ENCODE results near the gene MICAL3. TPM values are rescaled to one million over a fixed set of nuclear protein-coding genes. Genes with fewer than 3 reads are reported as not detected.

The MICAL3 gene
- total and polyA plus RNA-seq, 2 of the 8 experiments (the other 6 are each of a cell fraction or from before 2014, with no cell fraction given) = 8.3 to 41.8 TPM

DNA sequence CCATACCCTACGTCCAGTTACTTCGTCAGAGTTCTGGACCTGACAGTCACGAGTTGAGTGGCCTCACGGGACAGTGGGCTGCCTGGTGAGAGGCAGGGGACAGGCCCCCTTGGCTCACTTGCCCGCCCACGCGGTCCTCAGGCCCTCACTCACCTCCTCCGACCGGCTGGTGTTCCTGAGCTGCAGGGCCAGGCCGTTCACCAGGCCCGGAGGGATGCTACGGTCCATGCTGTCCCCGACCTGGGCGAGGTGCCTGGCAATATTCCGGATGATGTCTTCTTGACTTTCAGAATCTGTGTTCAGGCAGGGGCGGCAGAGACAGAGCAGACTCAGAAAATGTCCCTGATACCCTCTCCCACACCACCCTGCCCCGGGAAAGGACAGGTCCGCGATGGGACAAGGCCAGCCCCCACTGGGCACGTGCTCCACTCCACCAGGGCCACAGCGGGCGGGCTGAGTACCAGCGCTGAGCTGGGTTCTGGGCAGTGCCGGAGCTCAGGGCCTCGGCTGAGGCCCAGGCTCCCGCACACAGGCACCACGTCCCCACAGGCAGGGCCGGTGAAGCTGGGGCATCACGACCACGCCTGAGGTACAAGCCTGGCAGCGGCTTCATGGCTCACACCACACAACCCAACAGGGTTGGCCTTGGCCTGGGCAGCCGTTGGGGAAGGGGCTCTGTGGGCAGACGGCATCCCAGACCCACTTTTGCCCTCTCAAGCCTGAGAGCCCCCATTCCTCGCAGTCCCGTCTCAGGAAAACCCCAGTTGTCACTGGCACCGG lies 285.0 kb downstream of the MICAL3 start:
- no peak overlapping the region for H3K9ac ChIP-seq (replicated peaks in 1 of 4; ENCODE audit: extremely low read depth in 1 of 4, low read depth in 3 of 4, low read length in 3 of 4)
- CTCF ChIA-PET (ENCODE audit: partially characterized antibody) = interaction anchor here (0.8 to 12.0 kb wide), 6 partner anchors 14 to 629 kb away, joined by 4 to 174 read pairs (median 42); no protein-coding TSS in a partner anchor
- no peak for TF ChIP-seq TBP (IDR thresholded peaks at IDR 0.05; ENCODE audit: low read depth, low read length)
- no peak for TF ChIP-seq CHD1 (IDR thresholded peaks at IDR 0.05; ENCODE audit: low read depth, low read length)
- no peak for TF ChIP-seq ZNF274 (IDR thresholded peaks at IDR 0.05; ENCODE audit: borderline replicate concordance, extremely low read depth, low read length)

More for the DNA sequence above, 285.0 kb downstream of the MICAL3 start:
- no peak overlapping the region for H3K4me3 ChIP-seq (ENCODE audit: extremely low read depth in 1 of 4, insufficient read depth in 2 of 4, low read depth in 3 of 4, low read length in 4 of 4)
- no peak overlapping the region for H3K14ac ChIP-seq (ENCODE audit: insufficient read length)
- no peak overlapping the region for H2BK12ac ChIP-seq (ENCODE audit: low read depth, low read length)
- peaks cover 0 to 7% (median 4%) of the 10 kb centered on the region in 4 experiments; a peak in 5 of 7 replicates for H3K4me1 ChIP-seq (replicated peaks in 1 of 4; ENCODE audit: control insufficient read depth in 3 of 4, insufficient read depth in 4 of 4, low read length in 3 of 4)
- no peaks in the 10 kb centered on the region for H3K79me1 ChIP-seq (ENCODE audit: low read depth, low read length)
- no peak overlapping the region for H3K4me2 ChIP-seq (ENCODE audit: insufficient read depth in 1 of 2, low read depth in 2 of 2, low read length in 2 of 2)
- FAIRE-seq (no peak), DNase-seq (ENCODE audit: low read depth in 1 of 2, low spot score in 2 of 2) (no peak)
- WGBS, 2 experiments (ENCODE audit: extremely low coverage in 1 of 2, insufficient coverage in 1 of 2, insufficient read length in 1 of 2, insufficient replicate concordance in 2 of 2, low coverage in 1 of 2, low lambda C conversion rate in 2 of 2, missing lambda C conversion rate in 1 of 2) = 95% methylated on average over 36 of the region's 36 CpGs; no CpG with 5 or more reads in 1 of the 2 experiments
- H2BK20ac ChIP-seq (ENCODE audit: low read length) = no peak overlapping the region
- no peak overlapping the region; the same call in 1 of the 2 replicates for H2BK5ac ChIP-seq (ENCODE audit: low read depth, low read length)
- no peaks in the 10 kb centered on the region for H3K27me3 ChIP-seq (replicated peaks in 1 of 4; ENCODE audit: control insufficient read depth in 3 of 4, extremely low read depth in 1 of 4, insufficient read depth in 3 of 4, low read length in 3 of 4)
- POLR2A ChIA-PET (ENCODE audit: partially characterized antibody) = interaction anchor here (1.0 kb wide), 1 partner anchor 28 kb away, joined by 3 read pairs; no protein-coding TSS in a partner anchor
- H4K91ac ChIP-seq (replicated peaks; ENCODE audit: insufficient read length, low read length) = no peak overlapping the region
- no peak overlapping the region for H2AFZ ChIP-seq (ENCODE audit: low read length)
- H4K20me1 ChIP-seq (replicated peaks in 1 of 2; ENCODE audit: control insufficient read depth in 1 of 2, insufficient read depth in 2 of 2, low read length in 2 of 2) = peaks cover 0 to 3% of the 10 kb centered on the region in 2 experiments
- no peaks in the 10 kb centered on the region for H3K23me2 ChIP-seq (ENCODE audit: low read depth, low read length)
- no peak overlapping the region for H4K5ac ChIP-seq (ENCODE audit: insufficient read length, low read depth, low read length)
- H2AK5ac ChIP-seq (ENCODE audit: low read depth, low read length) = no peak overlapping the region
- peaks cover 0 to 5% (median 2%) of the 10 kb centered on the region in 4 experiments; a peak in 5 of 8 replicates for H3K36me3 ChIP-seq (ENCODE audit: control insufficient read depth in 2 of 4, insufficient read depth in 4 of 4, low read length in 3 of 4)
- H3K79me2 ChIP-seq (ENCODE audit: control insufficient read depth in 1 of 2, insufficient read depth in 2 of 2, low read length in 2 of 2) = no peaks in the 10 kb centered on the region
- H3K18ac ChIP-seq (ENCODE audit: extremely low read depth, low read length) = no peak overlapping the region
- H3K27ac ChIP-seq (ENCODE audit: low read depth, low read length) = no peak overlapping the region
- no peak overlapping the region for H3K4ac ChIP-seq (replicated peaks; ENCODE audit: insufficient read length, low read depth, low read length)
- no peak overlapping the region for H2BK120ac ChIP-seq (replicated peaks; ENCODE audit: low read depth, low read length)
- H3K56ac ChIP-seq (replicated peaks; ENCODE audit: insufficient read length, low read depth, low read length) = no peak overlapping the region
- no peak overlapping the region for H2BK15ac ChIP-seq (ENCODE audit: low read length)
- no peak overlapping the region for H3K23ac ChIP-seq (ENCODE audit: insufficient read length)
- H3K9me3 ChIP-seq (ENCODE audit: insufficient read depth in 2 of 2, low read depth in 1 of 2, low read length in 1 of 2) = no peaks in the 10 kb centered on the region
- H4K8ac ChIP-seq (ENCODE audit: extremely low read depth, insufficient read depth, low read length) = no peak overlapping the region
